GM12878 (cell line): Measurements from ENCODE around the gene SASH1. TPM values are rescaled to one million over a fixed set of nuclear protein-coding genes. Genes with fewer than 3 reads are reported as not detected.

Source experiments
- ATAC-seq: fragments of 200-7000 bp; cut with Tn5 transposase; 3 replicates; pipeline ENCODE4 v1.9.1; 2020; ENCODE audit warnings: mild to moderate bottlenecking, moderate library complexity
- BruUV-seq: library from RNA; stranded (reverse); fragments of 400-500 nt; replicated peaks from 2 replicates; lab custom pipeline; 2021; lab: Mats Ljungman, UMichigan
- CTCF ChIA-PET: fragments of 300-600 bp; sonication (Branson Sonifier 250); formaldehyde crosslinking; extraction: SDS; loops from one replicate; lab custom pipeline; 2021; ENCODE audit warnings: inconsistent platforms; lab: Yijun Ruan, JAX
- POLR2A ChIA-PET: fragments of 350-600 bp; formaldehyde crosslinking; extraction: SDS; loops from one replicate; lab custom pipeline; 2021; ENCODE audit warnings: inconsistent platforms; lab: Charles Lee
- RAD21 ChIA-PET: fragments of 300-600 bp; sonication (Branson Sonifier 250); formaldehyde crosslinking; loops from one replicate; lab custom pipeline; 2023; ENCODE audit warnings: antibody characterized with exemption; ENCODE audit not compliant: unreplicated experiment; lab: Charles Lee
- SMC1A ChIA-PET: fragments of 300-600 bp; sonication (Branson Sonifier 250); formaldehyde crosslinking; loops from one replicate; lab custom pipeline; 2023; ENCODE audit not compliant: unreplicated experiment, uncharacterized antibody; lab: Charles Lee
- DNase-seq: peaks from one replicate; pipeline ENCODE4 v3.0.0-alpha.2; 2011; ENCODE audit warnings: low read depth, low spot score
- FAIRE-seq: peaks from 3 replicates; lab custom pipeline; 2011; peaks lifted over from hg19 to GRCh38; lab: Jason Lieb, UNC
- H2AFZ ChIP-seq: 2 replicates; pipeline ENCODE4 v1.6.0; 2011; ENCODE audit warnings: low read depth, low read length, control low read depth; ENCODE audit not compliant: control insufficient read depth
- H3K27ac ChIP-seq: 2 replicates; pipeline ENCODE4 v1.5.1; 2011; ENCODE audit warnings: control low read depth; ENCODE audit not compliant: control insufficient read depth, insufficient read depth
- H3K27me3 ChIP-seq, 2 experiments: replicated peaks in 1 of 2; 2 replicates each; pipeline versions ENCODE4 v1.6.0 to v1.6.1; 2011; ENCODE audit warnings: low read length in 1 of 2; ENCODE audit not compliant: control insufficient read depth in 2 of 2, insufficient read depth in 2 of 2
- H3K36me3 ChIP-seq, 2 experiments: 2 replicates each; pipeline ENCODE4 v1.5.1; 2011; ENCODE audit warnings: low read length in 1 of 2; ENCODE audit not compliant: control insufficient read depth in 2 of 2, insufficient read depth in 2 of 2
- H3K4me1 ChIP-seq: 2 replicates; pipeline ENCODE4 v1.6.1; 2011; ENCODE audit warnings: mild to moderate bottlenecking, low read length, moderate library complexity, mixed read lengths; ENCODE audit not compliant: control insufficient read depth, insufficient read depth
- H3K4me2 ChIP-seq: 2 replicates; pipeline ENCODE4 v1.6.0; 2011; ENCODE audit warnings: control low read depth; ENCODE audit not compliant: control insufficient read depth, insufficient read depth
- H3K4me3 ChIP-seq: fragments of 200-600 bp; sonication (generic); 2 replicates; pipeline ENCODE4 v1.5.1; 2016
- H3K79me2 ChIP-seq: 2 replicates; pipeline ENCODE4 v1.6.0; 2011; ENCODE audit warnings: low read length; ENCODE audit not compliant: control insufficient read depth, insufficient read depth
- H3K9ac ChIP-seq: 2 replicates; pipeline ENCODE4 v1.8.0; 2011; ENCODE audit warnings: low read length, control low read depth, mixed read lengths; ENCODE audit not compliant: control insufficient read depth, insufficient read depth
- H3K9me3 ChIP-seq: replicated peaks from 3 replicates; pipeline ENCODE4 v1.5.1; 2011; ENCODE audit warnings: mild to moderate bottlenecking, low read length; ENCODE audit not compliant: control insufficient read depth, insufficient read depth
- H4K20me1 ChIP-seq: 2 replicates; pipeline ENCODE4 v1.6.0; 2011; ENCODE audit not compliant: control insufficient read depth, insufficient read depth
- ATF7 ChIP-seq: fragments of 450-650 bp; IDR thresholded peaks from 2 replicates; pipeline ENCODE4 v1.6.1; 2016; ENCODE audit warnings: low read depth, mild to moderate bottlenecking
- BMI1 ChIP-seq: fragments of 450-650 bp; IDR thresholded peaks from 2 replicates; pipeline ENCODE4 v1.6.1; 2016; ENCODE audit warnings: mild to moderate bottlenecking, moderate library complexity, borderline replicate concordance
- ETV6 ChIP-seq, 2 experiments: fragments of 450-650 bp in 1 of 2; IDR thresholded peaks in 1 of 2; conservative IDR thresholded peaks in 1 of 2; 2 replicates each; pipeline ENCODE4 v1.6.1; 2014; ENCODE audit warnings: antibody characterized with exemption in 1 of 2, borderline replicate concordance in 1 of 2, low read depth in 1 of 2, mild to moderate bottlenecking in 1 of 2, moderate library complexity in 1 of 2
- HDAC2 ChIP-seq: fragments of 200-600 bp; sonication (generic); IDR thresholded peaks from 2 replicates; pipeline ENCODE4 v1.6.1; 2017
- JUND ChIP-seq: IDR thresholded peaks from 2 replicates; pipeline ENCODE4 v1.6.1; 2012; ENCODE audit warnings: low read depth, mild to moderate bottlenecking, low read length, improper control_type of control experiment, moderate library complexity
- KAT2A ChIP-seq: conservative IDR thresholded peaks from 2 replicates; pipeline ENCODE4 v1.6.1; 2011; ENCODE audit warnings: low read depth, low read length; ENCODE audit not compliant: control insufficient read depth
- PAX8 ChIP-seq: fragments of 450-650 bp; IDR thresholded peaks from 2 replicates; pipeline ENCODE4 v1.6.1; 2017; ENCODE audit warnings: mild to moderate bottlenecking, moderate library complexity
- PKNOX1 ChIP-seq: fragments of 450-650 bp; IDR thresholded peaks from 2 replicates; pipeline ENCODE4 v1.6.1; 2016; ENCODE audit warnings: mild to moderate bottlenecking
- POU2F2 ChIP-seq: IDR thresholded peaks from 3 replicates; pipeline ENCODE4 v1.6.1; 2011; ENCODE audit warnings: low read depth, mild to moderate bottlenecking, low read length, borderline replicate concordance
- RAD21 ChIP-seq: IDR thresholded peaks from 2 replicates; pipeline ENCODE4 v1.6.1; 2011; ENCODE audit warnings: mild to moderate bottlenecking, low read depth, low read length, moderate library complexity; ENCODE audit not compliant: insufficient read depth
- ZNF274 ChIP-seq: IDR thresholded peaks from one replicate; pipeline ENCODE4 v1.8.0; 2011; ENCODE audit not compliant: insufficient read length, insufficient read depth
- WGBS: methylation state at CpG from one replicate; pipeline ENCODE4 v1.1.6; 2016; ENCODE audit warnings: low lambda C conversion rate; ENCODE audit not compliant: insufficient replicate concordance, insufficient coverage; ENCODE audit errors: missing lambda C conversion rate; 5-methylcytosine and 5-hydroxymethylcytosine counted together
- in situ Hi-C: fragments of 300-500 bp; cut with MboI; formaldehyde crosslinking; loops from 9 replicates; pipeline ENCODE4 v1.14.3; 2018; ENCODE audit warnings: mixed read lengths
- intact Hi-C: fragments of 100-400 bp; cut with micrococcal nuclease; formaldehyde crosslinking; loops from one replicate; pipeline ENCODE4 v1.14.2; 2022; ENCODE audit not compliant: unreplicated experiment
- polyA plus RNA-seq, 11 experiments: library from polyadenylated mRNA; depleted of rRNA in 4 of 11; unstranded in 6 of 11; stranded (reverse) in 5 of 11; fragments of >200 nt; fragmentation: Nextera tagmentation in 4 of 11; fragmentation: Illumina TruSeq in 1 of 11; extraction: Ambion mirVana in 4 of 11; extraction: Trizol in 1 of 11; gene quantifications; 1 replicate in 1 of 11; 2 replicates in 10 of 11; pipeline versions ENCODE4 v1.2.1 to v1.2.3, GENCODE V29; 2011 to 2016; ENCODE audit warnings: inconsistent platforms in 2 of 11, missing spikeins in 2 of 11, low read depth in 1 of 11
- total RNA-seq, 4 experiments: library from RNA; depleted of rRNA in 3 of 4; stranded (reverse); fragments of >200 nt in 3 of 4; fragmentation: Illumina TruSeq in 1 of 4; extraction: Trizol in 1 of 4; gene quantifications; 2 replicates each; pipeline versions ENCODE4 v1.2.1 to v1.2.3, GENCODE V29; 2013 to 2021
- TF ChIP-seq, protein P1 (sequence below), 3 experiments: IDR thresholded peaks in 2 of 3; conservative IDR thresholded peaks in 1 of 3; 2 replicates each; pipeline ENCODE4 v1.5.1; 2011; ENCODE audit warnings: low read depth in 3 of 3, low read length in 3 of 3, mild to moderate bottlenecking in 3 of 3, control low read depth in 2 of 3, moderate library complexity in 2 of 3, inconsistent platforms in 1 of 3, mixed read lengths in 1 of 3; ENCODE audit not compliant: control insufficient read depth in 2 of 3, insufficient read depth in 1 of 3; ENCODE audit errors: extremely low read depth in 1 of 3
- TF ChIP-seq, protein P2 (sequence below): IDR thresholded peaks from 2 replicates; pipeline ENCODE4 v1.6.1; 2011; ENCODE audit warnings: mild to moderate bottlenecking, low read depth, low read length, moderate library complexity; ENCODE audit not compliant: insufficient replicate concordance
- TF ChIP-seq, protein P3 (sequence below): fragments of 150-350 bp; IDR thresholded peaks from 2 replicates; pipeline ENCODE4 v1.6.1; 2016; ENCODE audit warnings: low read depth, low read length

SASH1 gene
- total and polyA plus RNA-seq, 10 of the 15 experiments (the other 5 are each of a cell fraction or from before 2014, with no cell fraction given) = 0.01 to 0.73 (median 0.14) TPM; not detected in 4

DNA sequence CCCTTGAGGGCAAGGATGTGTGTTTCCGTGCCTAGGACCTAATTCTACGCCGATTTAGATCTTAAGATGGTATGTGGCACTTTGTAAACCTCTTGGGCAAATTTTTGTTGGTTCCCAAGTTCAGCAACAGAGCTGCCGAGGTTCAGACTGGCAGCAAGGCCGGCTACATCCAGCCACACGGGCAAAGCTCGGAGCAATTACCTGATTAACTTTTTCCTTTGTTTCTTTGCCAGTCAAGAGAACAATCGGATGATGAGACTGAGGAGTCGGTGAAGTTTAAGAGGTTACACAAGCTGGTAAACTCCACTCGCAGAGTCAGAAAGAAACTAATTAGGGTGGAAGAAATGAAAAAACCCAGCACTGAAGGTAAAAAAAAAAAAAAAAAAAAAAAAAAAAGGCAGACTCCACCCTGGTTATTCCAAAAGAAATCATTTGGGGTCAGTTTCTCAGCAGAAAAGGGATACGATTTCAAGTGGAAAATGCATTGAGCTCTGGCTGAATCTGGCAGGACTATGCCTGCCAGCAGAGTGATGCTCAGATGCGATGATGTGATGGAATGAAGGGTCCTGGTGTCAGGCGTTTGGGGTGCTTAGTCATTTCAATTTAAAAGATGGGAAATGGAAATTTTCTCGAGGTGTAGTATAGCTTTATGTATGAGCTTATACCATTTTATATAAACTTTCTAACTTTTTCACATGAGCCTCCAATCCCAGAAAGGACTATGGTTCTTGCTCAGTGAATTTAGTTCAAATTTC, 171.6 kb downstream of the SASH1 start (continued):
- TF ChIP-seq, protein P1, sequence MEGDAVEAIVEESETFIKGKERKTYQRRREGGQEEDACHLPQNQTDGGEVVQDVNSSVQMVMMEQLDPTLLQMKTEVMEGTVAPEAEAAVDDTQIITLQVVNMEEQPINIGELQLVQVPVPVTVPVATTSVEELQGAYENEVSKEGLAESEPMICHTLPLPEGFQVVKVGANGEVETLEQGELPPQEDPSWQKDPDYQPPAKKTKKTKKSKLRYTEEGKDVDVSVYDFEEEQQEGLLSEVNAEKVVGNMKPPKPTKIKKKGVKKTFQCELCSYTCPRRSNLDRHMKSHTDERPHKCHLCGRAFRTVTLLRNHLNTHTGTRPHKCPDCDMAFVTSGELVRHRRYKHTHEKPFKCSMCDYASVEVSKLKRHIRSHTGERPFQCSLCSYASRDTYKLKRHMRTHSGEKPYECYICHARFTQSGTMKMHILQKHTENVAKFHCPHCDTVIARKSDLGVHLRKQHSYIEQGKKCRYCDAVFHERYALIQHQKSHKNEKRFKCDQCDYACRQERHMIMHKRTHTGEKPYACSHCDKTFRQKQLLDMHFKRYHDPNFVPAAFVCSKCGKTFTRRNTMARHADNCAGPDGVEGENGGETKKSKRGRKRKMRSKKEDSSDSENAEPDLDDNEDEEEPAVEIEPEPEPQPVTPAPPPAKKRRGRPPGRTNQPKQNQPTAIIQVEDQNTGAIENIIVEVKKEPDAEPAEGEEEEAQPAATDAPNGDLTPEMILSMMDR (IDR thresholded peaks at IDR 0.05 in 2 of 3, conservative IDR thresholded peaks at IDR 0.05 in 1 of 3; ENCODE audit: control insufficient read depth in 2 of 3, extremely low read depth in 1 of 3, insufficient read depth in 1 of 3, low read depth in 3 of 3, low read length in 3 of 3) = no peak
- TF ChIP-seq KAT2A (no peak), JUND (no peak), HDAC2 (no peak), ETV6 (conservative IDR thresholded peaks at IDR 0.05 in 1 of 2, IDR thresholded peaks at IDR 0.05 in 1 of 2; ENCODE audit: borderline replicate concordance in 1 of 2, low read depth in 1 of 2) (no peak), BMI1 (no peak)
- TF ChIP-seq, protein P2, sequence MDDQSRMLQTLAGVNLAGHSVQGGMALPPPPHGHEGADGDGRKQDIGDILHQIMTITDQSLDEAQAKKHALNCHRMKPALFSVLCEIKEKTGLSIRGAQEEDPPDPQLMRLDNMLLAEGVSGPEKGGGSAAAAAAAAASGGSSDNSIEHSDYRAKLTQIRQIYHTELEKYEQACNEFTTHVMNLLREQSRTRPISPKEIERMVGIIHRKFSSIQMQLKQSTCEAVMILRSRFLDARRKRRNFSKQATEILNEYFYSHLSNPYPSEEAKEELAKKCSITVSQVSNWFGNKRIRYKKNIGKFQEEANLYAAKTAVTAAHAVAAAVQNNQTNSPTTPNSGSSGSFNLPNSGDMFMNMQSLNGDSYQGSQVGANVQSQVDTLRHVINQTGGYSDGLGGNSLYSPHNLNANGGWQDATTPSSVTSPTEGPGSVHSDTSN = no peak
- TF ChIP-seq, all 136 proteins: peak for 0

DNA sequence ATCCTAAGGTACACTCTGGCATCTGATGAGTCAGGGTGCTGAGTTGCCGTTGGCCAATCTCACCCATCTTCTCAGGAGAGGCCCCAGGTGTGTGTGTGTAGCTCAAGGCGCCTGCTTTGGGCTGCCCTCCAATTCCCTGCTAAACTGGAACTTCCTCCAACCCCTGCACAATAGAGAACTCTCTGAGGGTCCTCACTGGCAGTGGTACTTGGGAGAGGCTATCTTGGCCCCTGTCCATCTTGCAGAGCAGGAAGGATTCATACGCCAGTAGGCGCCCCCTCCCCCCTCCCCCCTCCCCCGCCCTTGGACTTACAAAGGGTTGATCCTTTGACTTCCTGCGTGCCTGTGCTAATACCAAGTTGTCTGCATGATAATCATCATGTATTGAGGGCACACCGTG, 173.6 kb downstream of the SASH1 start:
- CTCF ChIA-PET = interaction anchor here (1.6 kb wide), 1 partner anchor 12 kb away, joined by 3 read pairs; no protein-coding TSS in a partner anchor
- no TSS peak for BruUV-seq
- H3K36me3 ChIP-seq = no peaks in the 10 kb centered on the region
- WGBS = 44% methylated on average over 6 of the region's 7 CpGs
- no peaks in the 10 kb centered on the region for H3K79me2 ChIP-seq
- ATAC-seq = no peak
- no peaks in the 10 kb centered on the region; the same call in 1 of the 2 replicates for H4K20me1 ChIP-seq
- no peak overlapping the region for H2AFZ ChIP-seq
- peaks cover 6% of the 10 kb centered on the region for H3K4me1 ChIP-seq
- no peak overlapping the region for H3K4me2 ChIP-seq
- SMC1A ChIA-PET = no interaction called here
- POLR2A ChIA-PET = no interaction called here
- no peak for FAIRE-seq
- DNase-seq = no peak
- H3K4me3 ChIP-seq = no peak overlapping the region
- RAD21 ChIA-PET = no interaction called here
- peaks cover 0 to 3% of the 10 kb centered on the region in 2 experiments; a peak in 2 of 4 replicates for H3K27me3 ChIP-seq
- intact Hi-C loops = no loop called here
- H3K9me3 ChIP-seq = no peaks in the 10 kb centered on the region; the same call in 2 of the 3 replicates
- H3K9ac ChIP-seq = no peak overlapping the region
- in situ Hi-C loops = no loop called here
- H3K27ac ChIP-seq = no peak overlapping the region
- no peak for TF ChIP-seq POU2F2
- TF ChIP-seq RAD21 = no peak
- TF ChIP-seq PAX8 = no peak
- TF ChIP-seq, protein P3, sequence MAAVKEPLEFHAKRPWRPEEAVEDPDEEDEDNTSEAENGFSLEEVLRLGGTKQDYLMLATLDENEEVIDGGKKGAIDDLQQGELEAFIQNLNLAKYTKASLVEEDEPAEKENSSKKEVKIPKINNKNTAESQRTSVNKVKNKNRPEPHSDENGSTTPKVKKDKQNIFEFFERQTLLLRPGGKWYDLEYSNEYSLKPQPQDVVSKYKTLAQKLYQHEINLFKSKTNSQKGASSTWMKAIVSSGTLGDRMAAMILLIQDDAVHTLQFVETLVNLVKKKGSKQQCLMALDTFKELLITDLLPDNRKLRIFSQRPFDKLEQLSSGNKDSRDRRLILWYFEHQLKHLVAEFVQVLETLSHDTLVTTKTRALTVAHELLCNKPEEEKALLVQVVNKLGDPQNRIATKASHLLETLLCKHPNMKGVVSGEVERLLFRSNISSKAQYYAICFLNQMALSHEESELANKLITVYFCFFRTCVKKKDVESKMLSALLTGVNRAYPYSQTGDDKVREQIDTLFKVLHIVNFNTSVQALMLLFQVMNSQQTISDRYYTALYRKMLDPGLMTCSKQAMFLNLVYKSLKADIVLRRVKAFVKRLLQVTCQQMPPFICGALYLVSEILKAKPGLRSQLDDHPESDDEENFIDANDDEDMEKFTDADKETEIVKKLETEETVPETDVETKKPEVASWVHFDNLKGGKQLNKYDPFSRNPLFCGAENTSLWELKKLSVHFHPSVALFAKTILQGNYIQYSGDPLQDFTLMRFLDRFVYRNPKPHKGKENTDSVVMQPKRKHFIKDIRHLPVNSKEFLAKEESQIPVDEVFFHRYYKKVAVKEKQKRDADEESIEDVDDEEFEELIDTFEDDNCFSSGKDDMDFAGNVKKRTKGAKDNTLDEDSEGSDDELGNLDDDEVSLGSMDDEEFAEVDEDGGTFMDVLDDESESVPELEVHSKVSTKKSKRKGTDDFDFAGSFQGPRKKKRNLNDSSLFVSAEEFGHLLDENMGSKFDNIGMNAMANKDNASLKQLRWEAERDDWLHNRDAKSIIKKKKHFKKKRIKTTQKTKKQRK = no peak
- TF ChIP-seq BMI1 = no peak
- no peak for TF ChIP-seq PKNOX1
- no peak for TF ChIP-seq ZNF274
- TF ChIP-seq ATF7 = no peak
